IMR-90 (cell line): ENCODE data around the gene SCFD2.
"Not testable (repeated sequence)": the region's sequence is repeated elsewhere in the genome, so short reads cannot be mapped to it uniquely, and the experiment has no call there.

ENCODE experiments used
- BHLHE40 ChIP-seq: fragments of 150-350 bp; IDR thresholded peaks from 2 replicates; pipeline ENCODE4 v1.6.1; 2016; ENCODE audit warnings: mild to moderate bottlenecking, low read depth, low read length
- CEBPB ChIP-seq: IDR thresholded peaks from 2 replicates; pipeline ENCODE4 v1.6.1; 2012; ENCODE audit warnings: low read depth, low read length, improper control_type of control experiment
- MAFK ChIP-seq: IDR thresholded peaks from 2 replicates; pipeline ENCODE4 v1.6.1; 2012; ENCODE audit warnings: low read depth, low read length, improper control_type of control experiment
- MXI1 ChIP-seq: IDR thresholded peaks from 2 replicates; pipeline ENCODE4 v1.6.1; 2012; ENCODE audit warnings: low read depth, mild to moderate bottlenecking, low read length, moderate library complexity, borderline replicate concordance
- POLR2A ChIP-seq: IDR thresholded peaks from 2 replicates; pipeline ENCODE4 v1.6.1; 2012; ENCODE audit warnings: mild to moderate bottlenecking, low read depth, low read length
- RAD21 ChIP-seq: IDR thresholded peaks from 2 replicates; pipeline ENCODE4 v1.6.1; 2012; ENCODE audit warnings: low read length, improper control_type of control experiment
- RCOR1 ChIP-seq: IDR thresholded peaks from 2 replicates; pipeline ENCODE4 v1.6.1; 2012; ENCODE audit warnings: mild to moderate bottlenecking, low read length, improper control_type of control experiment; ENCODE audit not compliant: insufficient replicate concordance
- TF ChIP-seq, protein P1 (sequence below): conservative IDR thresholded peaks from 2 replicates; pipeline ENCODE4 v1.5.1; 2012; ENCODE audit warnings: mild to moderate bottlenecking, low read depth, low read length, improper control_type of control experiment
- TF ChIP-seq, protein P2 (sequence below): fragments of 150-350 bp; IDR thresholded peaks from 2 replicates; pipeline ENCODE4 v1.6.1; 2017; ENCODE audit warnings: mild to moderate bottlenecking, antibody characterized with exemption, low read length, low read depth

DNA sequence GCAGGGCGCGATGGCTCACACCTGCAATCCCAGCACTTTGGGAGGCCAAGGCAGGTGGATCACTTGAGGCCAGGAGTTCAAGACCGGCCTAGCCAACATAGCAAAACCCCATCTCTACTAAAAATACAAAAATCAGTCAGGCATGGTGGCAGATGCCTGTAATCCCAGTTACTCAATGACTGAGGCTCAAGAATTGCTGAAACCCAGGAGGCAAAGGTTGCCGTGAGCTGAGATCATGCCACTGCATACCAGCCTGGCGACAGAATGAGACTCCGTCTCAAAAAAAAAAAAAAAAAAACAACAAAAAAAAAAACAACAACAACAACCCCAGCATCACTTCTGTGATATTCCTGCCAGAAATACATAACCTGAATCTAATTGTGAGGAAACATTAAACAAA, 30.9 kb downstream of the SCFD2 start:
- not testable (repeated sequence) for TF ChIP-seq POLR2A, RAD21, MXI1, RCOR1, CEBPB, BHLHE40, MAFK
- TF ChIP-seq, protein P1, sequence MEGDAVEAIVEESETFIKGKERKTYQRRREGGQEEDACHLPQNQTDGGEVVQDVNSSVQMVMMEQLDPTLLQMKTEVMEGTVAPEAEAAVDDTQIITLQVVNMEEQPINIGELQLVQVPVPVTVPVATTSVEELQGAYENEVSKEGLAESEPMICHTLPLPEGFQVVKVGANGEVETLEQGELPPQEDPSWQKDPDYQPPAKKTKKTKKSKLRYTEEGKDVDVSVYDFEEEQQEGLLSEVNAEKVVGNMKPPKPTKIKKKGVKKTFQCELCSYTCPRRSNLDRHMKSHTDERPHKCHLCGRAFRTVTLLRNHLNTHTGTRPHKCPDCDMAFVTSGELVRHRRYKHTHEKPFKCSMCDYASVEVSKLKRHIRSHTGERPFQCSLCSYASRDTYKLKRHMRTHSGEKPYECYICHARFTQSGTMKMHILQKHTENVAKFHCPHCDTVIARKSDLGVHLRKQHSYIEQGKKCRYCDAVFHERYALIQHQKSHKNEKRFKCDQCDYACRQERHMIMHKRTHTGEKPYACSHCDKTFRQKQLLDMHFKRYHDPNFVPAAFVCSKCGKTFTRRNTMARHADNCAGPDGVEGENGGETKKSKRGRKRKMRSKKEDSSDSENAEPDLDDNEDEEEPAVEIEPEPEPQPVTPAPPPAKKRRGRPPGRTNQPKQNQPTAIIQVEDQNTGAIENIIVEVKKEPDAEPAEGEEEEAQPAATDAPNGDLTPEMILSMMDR = not testable (repeated sequence)
- TF ChIP-seq, protein P2, sequence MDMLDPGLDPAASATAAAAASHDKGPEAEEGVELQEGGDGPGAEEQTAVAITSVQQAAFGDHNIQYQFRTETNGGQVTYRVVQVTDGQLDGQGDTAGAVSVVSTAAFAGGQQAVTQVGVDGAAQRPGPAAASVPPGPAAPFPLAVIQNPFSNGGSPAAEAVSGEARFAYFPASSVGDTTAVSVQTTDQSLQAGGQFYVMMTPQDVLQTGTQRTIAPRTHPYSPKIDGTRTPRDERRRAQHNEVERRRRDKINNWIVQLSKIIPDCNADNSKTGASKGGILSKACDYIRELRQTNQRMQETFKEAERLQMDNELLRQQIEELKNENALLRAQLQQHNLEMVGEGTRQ = not testable (repeated sequence)
